ENCODE data around the gene LRCH1.
"Not testable (repeated sequence)": the region's sequence is repeated elsewhere in the genome, so short reads cannot be mapped to it uniquely, and the experiment has no call there.

DNA sequence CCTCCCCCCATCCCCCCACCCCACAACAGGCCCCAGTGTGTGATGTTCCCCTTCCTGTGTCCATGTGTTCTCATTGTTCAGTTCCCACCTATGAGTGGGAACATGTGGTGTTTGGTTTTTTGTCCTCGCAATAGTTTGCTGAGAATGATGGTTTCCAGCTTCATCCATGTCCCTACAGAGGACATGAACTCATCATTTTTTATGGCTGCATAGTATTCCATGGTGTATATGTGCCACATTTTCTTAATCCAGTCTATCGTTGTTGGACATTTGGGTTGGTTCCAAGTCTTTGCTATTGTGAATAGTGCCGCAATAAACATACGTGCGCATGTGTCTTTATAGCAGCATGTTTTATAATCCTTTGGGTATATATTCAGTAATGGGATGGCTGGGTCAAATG is 202.5 kb downstream of the LRCH1 start:
- TF ChIP-seq ZNF232 (CRISPR knock-in tag; IDR thresholded peaks at IDR 0.05); ETV6 (CRISPR knock-in tag; IDR thresholded peaks at IDR 0.05); ZNF671 (CRISPR knock-in tag; IDR thresholded peaks at IDR 0.05); ATF1 (CRISPR knock-in tag; IDR thresholded peaks at IDR 0.05); TP53 (CRISPR knock-in tag; IDR thresholded peaks at IDR 0.05); ZNF263 (CRISPR knock-in tag; IDR thresholded peaks at IDR 0.05; ENCODE audit: low read depth); JAZF1 (CRISPR knock-in tag; IDR thresholded peaks at IDR 0.05); CREB1 (CRISPR knock-in tag; IDR thresholded peaks at IDR 0.05); CREM (CRISPR knock-in tag; IDR thresholded peaks at IDR 0.05): not testable (repeated sequence)
- TF ChIP-seq, protein P1, sequence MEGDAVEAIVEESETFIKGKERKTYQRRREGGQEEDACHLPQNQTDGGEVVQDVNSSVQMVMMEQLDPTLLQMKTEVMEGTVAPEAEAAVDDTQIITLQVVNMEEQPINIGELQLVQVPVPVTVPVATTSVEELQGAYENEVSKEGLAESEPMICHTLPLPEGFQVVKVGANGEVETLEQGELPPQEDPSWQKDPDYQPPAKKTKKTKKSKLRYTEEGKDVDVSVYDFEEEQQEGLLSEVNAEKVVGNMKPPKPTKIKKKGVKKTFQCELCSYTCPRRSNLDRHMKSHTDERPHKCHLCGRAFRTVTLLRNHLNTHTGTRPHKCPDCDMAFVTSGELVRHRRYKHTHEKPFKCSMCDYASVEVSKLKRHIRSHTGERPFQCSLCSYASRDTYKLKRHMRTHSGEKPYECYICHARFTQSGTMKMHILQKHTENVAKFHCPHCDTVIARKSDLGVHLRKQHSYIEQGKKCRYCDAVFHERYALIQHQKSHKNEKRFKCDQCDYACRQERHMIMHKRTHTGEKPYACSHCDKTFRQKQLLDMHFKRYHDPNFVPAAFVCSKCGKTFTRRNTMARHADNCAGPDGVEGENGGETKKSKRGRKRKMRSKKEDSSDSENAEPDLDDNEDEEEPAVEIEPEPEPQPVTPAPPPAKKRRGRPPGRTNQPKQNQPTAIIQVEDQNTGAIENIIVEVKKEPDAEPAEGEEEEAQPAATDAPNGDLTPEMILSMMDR (IDR thresholded peaks at IDR 0.05) = not testable (repeated sequence)
- TF ChIP-seq, protein P2, sequence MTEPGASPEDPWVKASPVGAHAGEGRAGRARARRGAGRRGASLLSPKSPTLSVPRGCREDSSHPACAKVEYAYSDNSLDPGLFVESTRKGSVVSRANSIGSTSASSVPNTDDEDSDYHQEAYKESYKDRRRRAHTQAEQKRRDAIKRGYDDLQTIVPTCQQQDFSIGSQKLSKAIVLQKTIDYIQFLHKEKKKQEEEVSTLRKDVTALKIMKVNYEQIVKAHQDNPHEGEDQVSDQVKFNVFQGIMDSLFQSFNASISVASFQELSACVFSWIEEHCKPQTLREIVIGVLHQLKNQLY (CRISPR knock-in tag; IDR thresholded peaks at IDR 0.05) = not testable (repeated sequence)
- TF ChIP-seq, protein P3, sequence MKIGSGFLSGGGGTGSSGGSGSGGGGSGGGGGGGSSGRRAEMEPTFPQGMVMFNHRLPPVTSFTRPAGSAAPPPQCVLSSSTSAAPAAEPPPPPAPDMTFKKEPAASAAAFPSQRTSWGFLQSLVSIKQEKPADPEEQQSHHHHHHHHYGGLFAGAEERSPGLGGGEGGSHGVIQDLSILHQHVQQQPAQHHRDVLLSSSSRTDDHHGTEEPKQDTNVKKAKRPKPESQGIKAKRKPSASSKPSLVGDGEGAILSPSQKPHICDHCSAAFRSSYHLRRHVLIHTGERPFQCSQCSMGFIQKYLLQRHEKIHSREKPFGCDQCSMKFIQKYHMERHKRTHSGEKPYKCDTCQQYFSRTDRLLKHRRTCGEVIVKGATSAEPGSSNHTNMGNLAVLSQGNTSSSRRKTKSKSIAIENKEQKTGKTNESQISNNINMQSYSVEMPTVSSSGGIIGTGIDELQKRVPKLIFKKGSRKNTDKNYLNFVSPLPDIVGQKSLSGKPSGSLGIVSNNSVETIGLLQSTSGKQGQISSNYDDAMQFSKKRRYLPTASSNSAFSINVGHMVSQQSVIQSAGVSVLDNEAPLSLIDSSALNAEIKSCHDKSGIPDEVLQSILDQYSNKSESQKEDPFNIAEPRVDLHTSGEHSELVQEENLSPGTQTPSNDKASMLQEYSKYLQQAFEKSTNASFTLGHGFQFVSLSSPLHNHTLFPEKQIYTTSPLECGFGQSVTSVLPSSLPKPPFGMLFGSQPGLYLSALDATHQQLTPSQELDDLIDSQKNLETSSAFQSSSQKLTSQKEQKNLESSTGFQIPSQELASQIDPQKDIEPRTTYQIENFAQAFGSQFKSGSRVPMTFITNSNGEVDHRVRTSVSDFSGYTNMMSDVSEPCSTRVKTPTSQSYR (CRISPR knock-in tag; IDR thresholded peaks at IDR 0.05) = not testable (repeated sequence)
- TF ChIP-seq, protein P4, sequence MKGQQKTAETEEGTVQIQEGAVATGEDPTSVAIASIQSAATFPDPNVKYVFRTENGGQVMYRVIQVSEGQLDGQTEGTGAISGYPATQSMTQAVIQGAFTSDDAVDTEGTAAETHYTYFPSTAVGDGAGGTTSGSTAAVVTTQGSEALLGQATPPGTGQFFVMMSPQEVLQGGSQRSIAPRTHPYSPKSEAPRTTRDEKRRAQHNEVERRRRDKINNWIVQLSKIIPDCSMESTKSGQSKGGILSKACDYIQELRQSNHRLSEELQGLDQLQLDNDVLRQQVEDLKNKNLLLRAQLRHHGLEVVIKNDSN (CRISPR knock-in tag; IDR thresholded peaks at IDR 0.05) = not testable (repeated sequence)
